ENCODE measurements around the gene RADIL.
A peak's percentile ranks its signal among the peaks of the same experiment; 100 is the strongest.
"Not testable (repeated sequence)": the region's sequence is repeated elsewhere in the genome, so short reads cannot be mapped to it uniquely, and the experiment has no call there.

Gene RADIL

GRCh38 chr7:4809666-4810065, 73.8 kb downstream of the RADIL start:
- DNase-seq (ENCODE audit: insufficient read length, low spot score) (no peak), FAIRE-seq (no peak)

- FAIRE-seq: no peak
- DNase-seq (ENCODE audit: insufficient read length, low spot score): no peak
These were observed 74.4 kb downstream of the RADIL start for GRCh38 chr7:4809091-4809591.

GRCh38 chr7:4808565-4808964, 75.0 kb downstream of the RADIL start:
- no peak for DNase-seq (ENCODE audit: insufficient read length, low spot score)
- FAIRE-seq: no peak

GRCh38 chr7:4808026-4808425, 75.5 kb downstream of the RADIL start:
- DNase-seq (ENCODE audit: insufficient read length, low spot score): no peak
- no peak for FAIRE-seq

GRCh38 chr7:4807598-4808016, 75.9 kb downstream of the RADIL start:
- FAIRE-seq: no peak

GRCh38 chr7:4806983-4807597, 76.4 kb downstream of the RADIL start:
- no peak for FAIRE-seq
- no peak for DNase-seq (ENCODE audit: insufficient read length, low spot score)

More at GRCh38 chr7:4807598-4808016, 75.9 kb downstream of the RADIL start:
- no peak for DNase-seq (ENCODE audit: insufficient read length, low spot score)

- FAIRE-seq (no peak), DNase-seq (ENCODE audit: insufficient read length, low spot score) (no peak)
These were observed 77.6 kb downstream of the RADIL start for GRCh38 chr7:4805984-4806300.

- FAIRE-seq (no peak), DNase-seq (ENCODE audit: insufficient read length, low spot score) (no peak)
These were observed 78.2 kb downstream of the RADIL start for GRCh38 chr7:4805110-4805983.

- FAIRE-seq: no peak
- DNase-seq (ENCODE audit: insufficient read length, low spot score): no peak
These were observed 79.9 kb downstream of the RADIL start for GRCh38 chr7:4803397-4804241.

- DNase-seq (ENCODE audit: insufficient read length, low spot score); FAIRE-seq: not testable (repeated sequence)
These were observed 80.9 kb downstream of the RADIL start for GRCh38 chr7:4802577-4802976.

- no peak for FAIRE-seq
- no peak for DNase-seq (ENCODE audit: insufficient read length, low spot score)
These were observed 81.7 kb downstream of the RADIL start for GRCh38 chr7:4801839-4802231.

GRCh38 chr7:4800926-4801838, 82.3 kb downstream of the RADIL start:
- DNase-seq (ENCODE audit: insufficient read length, low spot score) (no peak), FAIRE-seq (peak; percentile 58)

GRCh38 chr7:4800487-4800886, 83.0 kb downstream of the RADIL start:
- DNase-seq (ENCODE audit: insufficient read length, low spot score): no peak

GRCh38 chr7:4799508-4800268, 83.8 kb downstream of the RADIL start:
- FAIRE-seq (no peak), DNase-seq (ENCODE audit: insufficient read length, low spot score) (no peak)

More at GRCh38 chr7:4800487-4800886, 83.0 kb downstream of the RADIL start:
- no peak for FAIRE-seq

- FAIRE-seq (no peak), DNase-seq (ENCODE audit: insufficient read length, low spot score) (no peak)
These were observed 84.7 kb downstream of the RADIL start for GRCh38 chr7:4798706-4799235.

GRCh38 chr7:4797858-4798705, 85.4 kb downstream of the RADIL start:
- no peak for FAIRE-seq
- peak; percentile 68 for DNase-seq (ENCODE audit: insufficient read length, low spot score)

GRCh38 chr7:4796453-4796852, 87.1 kb downstream of the RADIL start:
- FAIRE-seq: no peak
- no peak for DNase-seq (ENCODE audit: insufficient read length, low spot score)

Measured in HTR-8/SVneo (cell line).